SH-SY5Y (cell line): ENCODE data around the gene DDX39A.

Experiments
- GATA2 ChIP-seq: IDR thresholded peaks from 2 replicates; pipeline ENCODE4 v1.6.1; 2011; ENCODE audit warnings: mild to moderate bottlenecking, low read depth, low read length
- GATA3 ChIP-seq: IDR thresholded peaks from 2 replicates; pipeline ENCODE4 v1.6.1; 2011; ENCODE audit warnings: low read depth, mild to moderate bottlenecking, low read length, moderate library complexity

- TF ChIP-seq GATA2 (no peak), GATA3 (no peak)
Measured at GRCh38 chr19:14366529-14366928, 52.6 kb downstream of the DDX39A start.
